Stimulated activated CD8-positive, alpha-beta memory T cell treated with anti-CD3 and anti-CD28 coated beads, Interleukin-4, amount 100 ng/mL, for 1 hour (primary cell): ENCODE data around the gene CPVL.

Source experiments
- DNase-seq, 2 donors: peaks; one replicate each; pipeline ENCODE4 v3.0.0-alpha.2; 2020; ENCODE audit warnings: low read depth in 2 of 2, low spot score in 1 of 2

CPVL gene

DNA sequence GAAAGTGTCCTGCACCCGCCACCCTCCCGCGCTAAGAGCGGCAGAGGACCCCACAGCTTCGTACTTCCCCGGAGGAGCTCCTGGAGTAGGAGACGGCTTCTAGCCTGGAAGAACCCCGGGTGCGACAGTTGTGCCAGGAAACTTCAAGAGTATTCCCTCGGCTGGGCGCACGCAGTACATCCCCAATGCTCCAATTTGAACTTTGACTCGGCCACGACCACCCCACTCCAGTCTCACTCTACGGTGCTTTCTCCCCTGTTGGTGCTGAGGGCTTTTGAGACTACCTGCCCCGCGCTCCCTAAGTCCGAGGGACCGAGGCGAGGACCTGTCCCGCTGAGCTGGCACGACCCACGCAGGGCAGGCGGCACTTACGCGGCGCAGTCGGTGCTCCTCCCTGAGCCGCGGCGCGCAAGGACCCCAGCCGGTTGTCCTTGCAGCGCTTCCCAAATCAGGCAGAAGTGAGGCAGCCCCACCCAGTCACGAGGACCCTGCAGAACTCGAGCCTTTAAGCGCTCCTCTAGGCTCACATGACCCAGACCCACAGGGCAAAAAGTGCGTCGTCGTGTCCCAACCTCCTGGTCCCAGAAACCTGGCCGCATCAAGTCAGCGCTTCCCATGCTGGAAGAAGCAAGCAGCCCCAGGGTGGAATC, at the start of gene CPVL:
Gene CPVL (minus strand): TSS at position 481 of the 650 bp plus-strand sequence. CDS start 25,476 bp downstream, outside the sequence.
- DNase-seq = no peak

DNA sequence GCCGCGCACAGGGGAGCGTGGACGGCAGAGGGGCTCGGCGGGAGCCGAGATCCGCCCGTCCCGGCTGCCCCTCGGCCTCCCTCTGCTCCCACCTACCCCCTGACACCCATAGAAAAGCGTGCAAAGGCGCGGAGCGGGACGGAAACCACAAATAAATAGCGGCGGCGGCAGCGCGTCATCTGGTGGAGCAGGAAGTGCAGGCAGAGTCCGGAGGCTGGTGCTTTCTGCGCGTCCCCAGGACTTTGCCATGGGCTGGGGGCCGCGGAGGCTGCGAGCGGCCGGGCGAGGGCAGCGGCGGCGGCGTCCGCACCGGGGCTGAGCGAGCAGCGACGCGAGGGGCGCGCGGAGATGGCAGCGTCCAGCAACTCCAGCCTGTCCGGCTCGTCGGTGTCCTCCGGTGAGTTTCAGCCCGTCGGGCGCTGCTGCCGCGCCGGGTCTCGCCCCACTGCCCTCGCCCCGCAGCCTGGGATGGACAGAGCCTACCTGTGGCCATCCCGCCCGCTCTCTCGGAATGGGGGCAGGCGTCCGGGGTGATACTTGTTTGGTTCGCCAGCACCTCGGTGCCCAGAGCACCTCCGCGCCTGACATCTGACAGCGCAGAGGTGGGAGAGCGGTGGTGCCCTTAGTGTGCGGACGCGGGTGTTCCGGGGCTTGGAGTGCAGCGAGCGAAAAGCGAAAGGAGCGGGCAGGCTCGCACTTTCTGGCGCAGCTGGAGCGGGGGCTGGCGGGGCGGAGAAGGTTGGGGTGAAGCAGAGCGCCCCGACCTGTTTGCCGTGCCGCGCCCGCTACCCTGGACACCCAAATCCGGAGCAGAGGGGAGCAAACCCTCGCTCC, 48.5 kb upstream of the CPVL start, which contains the start of gene CHN2:
Gene CHN2 (plus strand): TSS at position 182 of the 834 bp plus-strand sequence.
- DNase-seq = peak in 1 of 2 donors; percentile 27

GRCh38 chr7:29194206-29194593, 47.9 kb upstream of the CPVL start:
- no peak for DNase-seq

DNA sequence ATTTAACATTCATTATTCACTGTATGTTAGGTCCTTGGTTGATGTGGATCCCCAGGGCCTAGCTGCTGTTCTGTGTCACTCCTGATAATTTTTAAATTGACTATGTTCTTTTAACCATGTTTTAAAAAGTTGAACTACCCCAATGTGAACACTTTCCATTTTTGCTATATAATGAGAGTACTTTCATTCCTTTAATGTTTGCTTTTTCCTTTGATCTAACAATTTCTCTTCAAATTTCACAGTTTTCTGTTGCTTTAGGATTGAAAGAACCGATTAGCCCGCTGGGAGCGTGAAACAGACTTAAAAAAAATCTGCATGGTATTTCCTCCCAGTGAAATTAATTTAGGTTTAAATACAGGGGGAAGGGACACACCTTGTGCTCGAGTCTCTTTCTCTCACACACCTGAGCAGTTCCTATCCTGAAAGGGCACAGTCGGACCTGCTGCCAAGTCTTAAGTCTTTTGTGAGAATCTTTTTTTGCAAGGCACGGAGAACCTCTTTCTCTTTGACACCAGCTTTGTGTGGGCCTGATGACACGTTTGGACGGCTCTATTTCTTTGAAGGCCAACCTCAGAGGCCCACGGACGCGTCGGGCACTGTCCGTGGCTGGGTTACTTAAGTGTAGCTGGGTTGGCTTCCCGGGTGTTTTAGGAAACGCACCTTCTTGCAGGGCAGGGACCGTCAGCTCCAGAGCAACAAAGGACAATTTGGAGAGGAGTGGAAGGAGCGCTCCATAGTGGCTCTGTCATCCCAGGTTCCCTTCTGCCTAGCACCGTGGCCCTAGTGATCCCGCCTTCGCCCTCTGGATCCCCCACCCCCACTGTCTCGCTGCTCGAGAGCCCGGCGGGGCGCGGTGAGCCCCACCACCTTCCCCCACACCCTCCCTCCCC, 47.2 kb upstream of the CPVL start:
- no peak for DNase-seq

DNA sequence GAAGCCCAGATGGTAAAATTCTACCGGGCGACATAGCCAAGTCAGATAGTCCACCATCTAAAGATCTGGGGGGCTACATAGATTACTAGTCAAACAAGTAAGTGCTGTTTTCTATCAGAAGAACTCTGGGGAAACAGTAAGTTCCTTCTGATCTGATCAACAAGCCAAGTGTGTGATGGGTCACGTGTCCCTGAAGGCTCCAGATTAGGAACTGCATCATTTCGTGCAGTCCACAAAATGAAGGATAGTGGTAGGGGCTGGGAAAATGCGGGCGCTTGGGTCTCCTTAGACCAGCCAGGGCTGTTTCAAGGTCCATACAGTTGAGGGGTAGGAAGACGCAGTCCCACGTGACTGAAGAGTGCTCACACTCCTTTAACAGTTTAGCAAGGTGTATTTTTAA, 46.5 kb upstream of the CPVL start:
- no peak for DNase-seq

DNA sequence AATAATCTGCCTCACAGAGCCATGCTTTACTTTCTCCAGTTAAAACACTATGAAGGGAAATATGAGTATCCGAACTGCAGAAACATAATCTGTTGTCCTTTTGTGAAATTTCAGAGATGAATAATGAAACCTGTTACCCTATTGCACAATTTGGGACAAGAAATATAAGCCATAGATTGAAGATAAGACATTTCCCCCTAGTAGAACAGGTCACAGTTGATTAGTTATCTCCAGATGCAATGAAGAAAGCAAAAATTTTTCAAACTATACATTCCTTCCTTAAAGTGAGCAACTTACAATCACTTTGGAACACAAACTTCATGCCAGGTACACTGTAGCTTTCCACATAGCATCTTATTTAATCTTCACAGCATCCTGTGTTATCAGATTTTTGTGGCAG, 46.0 kb upstream of the CPVL start:
- DNase-seq = no peak

GRCh38 chr7:29190349-29191045, 44.2 kb upstream of the CPVL start:
- no peak for DNase-seq

GRCh38 chr7:29189743-29190201, 43.4 kb upstream of the CPVL start:
- peak; percentile 38 to 47 for DNase-seq

- DNase-seq = no peak
These were observed 39.3 kb upstream of the CPVL start for GRCh38 chr7:29185613-29186012.

DNA sequence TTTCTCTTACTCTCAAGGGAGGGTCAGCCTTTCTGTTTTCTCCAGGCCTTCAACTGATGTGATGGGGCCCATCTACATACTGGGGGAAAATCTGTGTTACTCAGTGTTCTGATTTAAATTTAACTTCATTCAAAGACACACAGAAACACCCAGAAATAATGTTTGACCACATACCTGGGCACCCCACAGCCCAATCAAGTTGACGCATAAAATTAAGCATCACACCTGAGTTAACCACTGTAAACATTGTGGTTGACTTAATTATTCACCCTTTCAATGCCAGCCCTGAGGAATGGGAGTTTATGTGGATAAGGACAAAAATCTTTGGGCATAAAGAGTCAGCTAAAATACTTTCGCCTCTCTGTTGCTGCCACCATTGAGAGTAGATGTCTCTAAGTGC, 38.3 kb upstream of the CPVL start:
- no peak for DNase-seq

GRCh38 chr7:29179115-29179514, 32.8 kb upstream of the CPVL start:
- DNase-seq = no peak

- no peak for DNase-seq
These were observed 31.7 kb upstream of the CPVL start for GRCh38 chr7:29177963-29178600.

GRCh38 chr7:29173458-29173857, 27.1 kb upstream of the CPVL start:
- DNase-seq = no peak

DNA sequence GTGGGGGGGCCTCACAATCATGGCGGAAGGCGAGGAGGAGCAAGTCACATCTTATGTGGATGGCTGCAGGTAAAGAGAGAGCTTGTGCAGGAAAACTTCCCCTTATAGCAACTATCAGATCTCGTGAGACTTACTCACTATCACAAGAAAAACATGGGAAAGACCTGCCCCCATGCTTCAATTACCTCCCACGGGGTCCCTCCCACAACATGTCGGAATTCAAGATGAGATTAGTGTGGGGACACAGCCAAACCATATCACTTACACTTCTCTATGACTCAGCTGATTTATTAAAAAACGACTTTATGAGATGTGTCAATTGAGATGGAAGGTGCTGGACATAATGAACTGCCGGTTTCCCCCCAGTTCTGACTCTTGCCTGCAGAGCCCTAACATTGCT, 24.4 kb upstream of the CPVL start:
- DNase-seq = no peak

DNA sequence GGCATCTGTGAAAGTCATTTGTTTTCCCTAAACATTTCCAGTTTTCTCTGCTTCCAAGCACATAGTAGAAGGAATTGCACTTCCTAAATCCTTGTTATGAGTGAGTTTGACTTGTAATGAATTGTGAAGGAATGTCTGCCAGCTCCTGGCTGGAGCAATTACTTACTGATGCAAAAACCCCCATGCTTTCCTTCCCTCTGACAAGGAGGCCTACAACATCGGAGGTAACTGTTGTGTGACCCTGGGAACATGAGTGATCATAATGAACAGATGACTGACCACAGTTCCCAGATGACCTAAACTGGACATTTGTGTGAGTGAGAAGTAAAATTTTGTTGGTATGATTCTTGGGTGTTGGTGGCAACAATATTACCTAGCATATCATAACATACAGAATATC, 21.4 kb upstream of the CPVL start:
- DNase-seq = no peak

- DNase-seq = no peak
These were observed 17.5 kb upstream of the CPVL start for GRCh38 chr7:29163854-29164253.

- no peak for DNase-seq
These were observed 16.2 kb upstream of the CPVL start for GRCh38 chr7:29162577-29162976.

- DNase-seq = no peak
These were observed 14.9 kb upstream of the CPVL start for GRCh38 chr7:29161231-29161630.

DNA sequence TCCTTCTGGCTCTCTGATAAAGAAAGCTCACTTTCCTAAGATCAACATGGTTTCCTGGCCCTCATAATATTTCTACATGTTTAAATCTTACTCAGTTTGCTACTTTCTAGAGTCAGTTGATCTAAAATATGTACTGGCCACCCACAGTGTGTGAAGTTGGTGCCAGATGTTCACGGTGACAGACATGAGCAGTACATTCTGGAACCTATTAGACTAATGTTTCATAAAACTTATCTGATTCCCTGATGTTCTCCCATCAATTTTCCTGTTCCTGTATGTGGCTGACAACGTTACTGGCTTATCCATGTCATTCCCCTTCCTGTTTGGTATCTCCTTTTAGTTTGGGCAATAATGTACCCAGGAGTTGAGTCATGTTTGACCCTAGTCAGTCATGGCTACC, 13.7 kb upstream of the CPVL start:
- no peak for DNase-seq

DNA sequence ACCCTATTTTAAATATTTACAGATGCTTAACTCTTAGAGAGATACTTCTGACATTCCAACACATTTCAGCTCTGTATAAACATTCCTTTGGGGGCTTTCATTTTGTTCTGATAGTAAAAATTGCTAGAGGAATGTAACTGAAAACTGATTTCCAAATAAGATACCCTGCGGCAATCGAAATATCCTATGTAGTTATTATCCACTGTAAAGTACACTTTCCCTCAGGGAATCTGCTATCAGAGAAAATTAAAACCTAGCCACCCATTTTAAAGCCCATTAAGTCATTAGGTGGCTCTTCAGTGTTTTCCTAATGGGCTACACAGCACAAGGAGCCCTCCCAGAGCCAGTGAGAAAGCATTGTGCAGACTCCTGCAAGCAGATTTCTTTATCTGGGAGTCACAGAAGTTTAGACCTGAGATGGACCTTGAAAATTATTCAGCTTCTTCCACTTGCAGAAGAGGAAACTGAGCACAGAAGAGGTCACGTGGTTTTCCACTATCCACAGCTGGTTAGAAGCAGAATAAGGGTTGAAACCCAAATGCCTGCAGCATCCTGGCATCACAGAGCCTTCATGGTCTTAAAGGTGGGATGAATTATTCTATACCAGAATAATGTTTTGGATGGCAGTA, 12.6 kb upstream of the CPVL start:
- no peak for DNase-seq
